Measurements from ENCODE around the gene FTCD.

The FTCD gene

GRCh38 chr21:46157396-46157986 is 2.1 kb upstream of the FTCD start:
- Histone ChIP-seq H3K9ac (ENCODE audit: low read depth, low read length) (no peak overlapping the region), H2AFZ (ENCODE audit: low read depth, low read length) (no peak overlapping the region), H4K20me1 (ENCODE audit: insufficient read depth, low read length) (peaks cover 3% of the 10 kb centered on the region; the same call in 1 of the 2 replicates), H3K27me3 (ENCODE audit: insufficient read depth, low read length, poor library complexity) (no peaks in the 10 kb centered on the region), H3K79me2 (ENCODE audit: insufficient read depth, low read length) (no peaks in the 10 kb centered on the region), H3K27ac (ENCODE audit: low read length) (no peak overlapping the region), H3K4me1 (ENCODE audit: insufficient read depth, low read length) (no peaks in the 10 kb centered on the region), H3K4me2 (ENCODE audit: insufficient read depth, low read length) (no peak overlapping the region), H3K36me3 (ENCODE audit: insufficient read depth, low read length) (no peaks in the 10 kb centered on the region), H3K9me3 (ENCODE audit: insufficient read depth, low read length, severe bottlenecking) (peaks cover 3% of the 10 kb centered on the region), H3K4me3 (ENCODE audit: low read depth in 1 of 2, low read length in 2 of 2) (no peak overlapping the region)
- TF ChIP-seq, protein P1, sequence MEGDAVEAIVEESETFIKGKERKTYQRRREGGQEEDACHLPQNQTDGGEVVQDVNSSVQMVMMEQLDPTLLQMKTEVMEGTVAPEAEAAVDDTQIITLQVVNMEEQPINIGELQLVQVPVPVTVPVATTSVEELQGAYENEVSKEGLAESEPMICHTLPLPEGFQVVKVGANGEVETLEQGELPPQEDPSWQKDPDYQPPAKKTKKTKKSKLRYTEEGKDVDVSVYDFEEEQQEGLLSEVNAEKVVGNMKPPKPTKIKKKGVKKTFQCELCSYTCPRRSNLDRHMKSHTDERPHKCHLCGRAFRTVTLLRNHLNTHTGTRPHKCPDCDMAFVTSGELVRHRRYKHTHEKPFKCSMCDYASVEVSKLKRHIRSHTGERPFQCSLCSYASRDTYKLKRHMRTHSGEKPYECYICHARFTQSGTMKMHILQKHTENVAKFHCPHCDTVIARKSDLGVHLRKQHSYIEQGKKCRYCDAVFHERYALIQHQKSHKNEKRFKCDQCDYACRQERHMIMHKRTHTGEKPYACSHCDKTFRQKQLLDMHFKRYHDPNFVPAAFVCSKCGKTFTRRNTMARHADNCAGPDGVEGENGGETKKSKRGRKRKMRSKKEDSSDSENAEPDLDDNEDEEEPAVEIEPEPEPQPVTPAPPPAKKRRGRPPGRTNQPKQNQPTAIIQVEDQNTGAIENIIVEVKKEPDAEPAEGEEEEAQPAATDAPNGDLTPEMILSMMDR (IDR thresholded peaks at IDR 0.05; ENCODE audit: borderline replicate concordance, extremely low read depth, low read length, poor library complexity, severe bottlenecking): no peak
- no peak for TF ChIP-seq EZH2 (IDR thresholded peaks at IDR 0.05; ENCODE audit: borderline replicate concordance, low read depth, low read length, severe bottlenecking)
- ATAC-seq (ENCODE audit: insufficient read depth, low read depth): no peak
- no peak for DNase-seq

GRCh38 chr21:46156678-46157077 is 1.3 kb upstream of the FTCD start:
- Histone ChIP-seq H4K20me1 (ENCODE audit: insufficient read depth, low read length) (peaks cover 3% of the 10 kb centered on the region; the same call in 1 of the 2 replicates), H3K79me2 (ENCODE audit: insufficient read depth, low read length) (no peaks in the 10 kb centered on the region), H2AFZ (ENCODE audit: low read depth, low read length) (no peak overlapping the region), H3K9ac (ENCODE audit: low read depth, low read length) (no peak overlapping the region), H3K27me3 (ENCODE audit: insufficient read depth, low read length, poor library complexity) (no peaks in the 10 kb centered on the region), H3K4me2 (ENCODE audit: insufficient read depth, low read length) (no peak overlapping the region), H3K4me3 (ENCODE audit: low read depth in 1 of 2, low read length in 2 of 2) (no peak overlapping the region), H3K36me3 (ENCODE audit: insufficient read depth, low read length) (no peaks in the 10 kb centered on the region), H3K4me1 (ENCODE audit: insufficient read depth, low read length) (no peaks in the 10 kb centered on the region), H3K27ac (ENCODE audit: low read length) (no peak overlapping the region), H3K9me3 (ENCODE audit: insufficient read depth, low read length, severe bottlenecking) (peaks cover 3% of the 10 kb centered on the region)
- ATAC-seq (ENCODE audit: insufficient read depth, low read depth): no peak
- DNase-seq: no peak
- TF ChIP-seq, protein P1 (IDR thresholded peaks at IDR 0.05; ENCODE audit: borderline replicate concordance, extremely low read depth, low read length, poor library complexity, severe bottlenecking): no peak
- no peak for TF ChIP-seq EZH2 (IDR thresholded peaks at IDR 0.05; ENCODE audit: borderline replicate concordance, low read depth, low read length, severe bottlenecking)

DNA sequence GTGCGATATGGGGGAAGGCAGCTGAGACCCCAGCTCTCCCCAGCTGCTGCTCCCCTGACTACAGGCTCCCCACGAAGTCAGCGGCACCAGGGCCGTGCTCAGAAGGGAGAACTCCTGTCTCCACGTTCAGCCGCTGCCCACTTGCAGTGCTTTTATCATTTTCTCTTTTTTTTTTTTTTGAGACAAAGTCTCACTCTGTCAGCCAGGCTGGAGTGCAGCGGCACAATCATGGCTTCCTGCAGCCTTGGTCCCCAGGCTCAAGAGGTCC is 933 bp upstream of the FTCD start:
- no peak overlapping the region for H3K9ac ChIP-seq (ENCODE audit: low read depth, low read length)
- H3K27ac ChIP-seq (ENCODE audit: low read length): no peak overlapping the region
- no peak overlapping the region for H2AFZ ChIP-seq (ENCODE audit: low read depth, low read length)
- peaks cover 3% of the 10 kb centered on the region for H3K9me3 ChIP-seq (ENCODE audit: insufficient read depth, low read length, severe bottlenecking)
- H3K4me2 ChIP-seq (ENCODE audit: insufficient read depth, low read length): no peak overlapping the region
- no peaks in the 10 kb centered on the region for H3K36me3 ChIP-seq (ENCODE audit: insufficient read depth, low read length)
- no peaks in the 10 kb centered on the region for H3K4me1 ChIP-seq (ENCODE audit: insufficient read depth, low read length)
- no peak overlapping the region for H3K4me3 ChIP-seq (ENCODE audit: low read depth in 1 of 2, low read length in 2 of 2)
- no peak for ATAC-seq (ENCODE audit: insufficient read depth, low read depth)
- no peaks in the 10 kb centered on the region for H3K79me2 ChIP-seq (ENCODE audit: insufficient read depth, low read length)
- H3K27me3 ChIP-seq (ENCODE audit: insufficient read depth, low read length, poor library complexity): no peaks in the 10 kb centered on the region
- DNase-seq: no peak
- H4K20me1 ChIP-seq (ENCODE audit: insufficient read depth, low read length): peaks cover 3% of the 10 kb centered on the region; the same call in 1 of the 2 replicates
- TF ChIP-seq EZH2 (IDR thresholded peaks at IDR 0.05; ENCODE audit: borderline replicate concordance, low read depth, low read length, severe bottlenecking): no peak
- TF ChIP-seq, protein P1 (IDR thresholded peaks at IDR 0.05; ENCODE audit: borderline replicate concordance, extremely low read depth, low read length, poor library complexity, severe bottlenecking): no peak

Measured in DND-41 (cell line).